DMS53 treated with DMSO at 0.1 percent for 48 hours (cell line): ENCODE data around the gene NCLN.

Experiments
- DNase-seq: peaks from one replicate; lab custom pipeline; 2025; ENCODE audit not compliant: unreplicated experiment; lab: John Stamatoyannopoulos, UW

Gene NCLN

DNA sequence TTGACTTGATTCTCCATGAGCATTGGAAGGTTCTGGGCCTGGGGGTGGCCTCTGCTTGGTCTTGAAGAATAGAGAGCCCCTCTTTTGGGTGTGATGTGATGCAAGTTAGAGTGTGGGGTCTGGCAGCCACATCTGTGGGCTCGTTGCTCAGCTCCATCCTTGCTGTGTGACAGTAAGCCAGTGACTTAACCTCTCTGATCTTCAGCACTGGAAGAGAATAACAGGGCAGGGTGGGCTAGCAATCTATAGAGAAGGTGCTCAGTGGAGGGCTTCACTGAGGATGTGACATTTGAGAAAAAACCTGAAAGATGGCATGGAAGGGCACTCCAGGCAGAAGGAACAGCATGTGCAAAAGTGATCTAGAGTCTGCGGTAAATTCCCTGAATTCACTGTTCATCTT, 66.9 kb downstream of the NCLN start:
- no peak for DNase-seq

DNA sequence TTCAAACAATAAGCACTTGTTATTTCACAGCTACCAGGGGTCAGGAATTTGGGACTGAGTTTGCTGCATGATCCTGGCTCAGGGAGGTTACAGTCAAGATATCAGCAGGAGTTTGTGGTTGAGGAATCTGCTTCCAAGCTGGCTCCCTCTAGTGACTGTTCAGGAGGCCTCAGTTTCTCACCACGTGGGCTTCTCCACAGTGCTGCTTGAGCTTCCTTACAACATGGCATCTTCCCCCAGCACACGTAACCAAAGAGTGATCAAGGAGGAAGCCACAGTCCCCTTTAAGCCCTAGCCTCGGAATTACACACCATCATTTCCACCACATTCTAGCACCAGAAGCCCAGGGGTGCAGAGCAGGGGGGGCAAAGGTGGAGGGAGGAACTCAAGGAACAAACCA, 67.5 kb downstream of the NCLN start:
- DNase-seq = no peak

DNA sequence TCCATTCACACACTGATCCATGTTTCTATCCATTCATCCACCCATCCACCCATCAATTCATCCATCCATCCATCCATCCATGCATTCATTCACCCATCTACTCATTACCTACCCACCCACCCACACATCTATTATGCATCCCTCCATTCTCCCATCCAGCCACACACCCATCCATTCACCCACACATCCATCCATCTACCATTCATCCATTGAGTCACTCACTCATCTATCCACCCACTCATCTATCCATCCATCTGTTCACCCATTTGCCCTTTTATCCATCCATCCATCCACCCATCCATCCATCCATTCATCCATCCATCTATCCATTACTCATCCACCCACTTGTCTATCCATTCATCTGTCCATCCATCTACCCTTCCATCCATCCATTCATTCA, 68.8 kb downstream of the NCLN start:
- no peak for DNase-seq

DNA sequence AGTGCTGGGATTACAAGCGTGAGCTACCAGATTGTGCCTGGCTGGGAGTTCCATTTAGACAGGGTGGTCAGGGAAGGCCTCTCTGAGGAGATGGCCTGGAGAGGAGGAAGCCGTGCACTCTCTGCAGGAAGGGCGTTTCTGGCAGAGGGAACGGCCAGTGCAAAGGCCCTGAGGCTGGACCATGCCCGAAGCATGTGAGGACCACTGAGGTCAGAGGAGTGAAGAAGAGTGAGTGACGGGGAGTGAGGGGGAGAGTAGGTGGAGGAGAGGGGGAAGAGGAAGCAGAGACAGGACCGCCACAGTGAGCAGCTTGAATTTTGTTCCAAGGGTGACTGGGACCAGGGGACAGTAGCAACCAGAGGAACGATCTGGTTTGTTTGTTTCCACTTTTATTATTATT, 71.3 kb downstream of the NCLN start:
- DNase-seq = no peak
